Cerebellar cortex (tissue), 1 donor: ENCODE measurements around the gene VEGFA.
A peak's percentile ranks its signal among the peaks of the same experiment; 100 is the strongest.
"Not testable (repeated sequence)": the region's sequence is repeated elsewhere in the genome, so short reads cannot be mapped to it uniquely, and the experiment has no call there.

ENCODE experiments used
- DNase-seq: peaks from one replicate; pipeline ENCODE4 v3.0.0-alpha.2; 2015; ENCODE audit warnings: low spot score

The VEGFA gene

DNA sequence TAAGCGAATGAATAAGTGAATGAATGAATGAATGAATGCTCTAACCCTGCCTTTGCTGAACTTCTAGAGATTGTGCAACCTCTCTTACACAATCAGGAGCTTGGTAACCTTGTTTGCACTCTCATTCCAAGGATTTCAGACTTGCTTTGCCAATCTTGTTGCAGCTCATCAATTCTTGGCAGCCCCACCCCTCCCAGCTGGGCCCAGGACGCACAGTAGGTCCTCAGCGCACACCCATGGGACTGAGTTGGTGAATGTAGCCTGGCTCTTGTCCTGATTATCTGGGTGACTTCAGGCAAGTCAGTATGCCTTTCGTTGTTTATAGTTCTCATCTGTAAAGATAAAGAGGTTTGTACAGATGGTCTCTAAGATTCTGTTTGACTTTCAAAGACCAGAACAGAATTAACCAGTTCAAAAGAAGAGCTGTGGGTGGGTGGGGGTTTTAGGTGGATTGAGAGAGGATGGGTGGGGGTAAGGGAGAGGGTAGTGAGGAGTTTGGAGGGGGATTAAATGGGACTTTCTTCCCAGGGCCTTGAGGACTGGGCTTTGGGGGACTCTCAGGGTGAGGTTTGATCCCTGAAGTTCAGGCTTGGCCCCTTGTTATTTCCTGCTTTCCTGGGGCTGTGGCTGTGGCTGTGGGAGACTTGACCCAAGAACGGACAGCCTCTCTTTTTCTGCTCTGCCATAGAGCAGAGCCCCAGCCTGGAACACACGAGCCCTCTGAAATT, 33.2 kb downstream of the VEGFA start:
- DNase-seq, result no peak

DNA sequence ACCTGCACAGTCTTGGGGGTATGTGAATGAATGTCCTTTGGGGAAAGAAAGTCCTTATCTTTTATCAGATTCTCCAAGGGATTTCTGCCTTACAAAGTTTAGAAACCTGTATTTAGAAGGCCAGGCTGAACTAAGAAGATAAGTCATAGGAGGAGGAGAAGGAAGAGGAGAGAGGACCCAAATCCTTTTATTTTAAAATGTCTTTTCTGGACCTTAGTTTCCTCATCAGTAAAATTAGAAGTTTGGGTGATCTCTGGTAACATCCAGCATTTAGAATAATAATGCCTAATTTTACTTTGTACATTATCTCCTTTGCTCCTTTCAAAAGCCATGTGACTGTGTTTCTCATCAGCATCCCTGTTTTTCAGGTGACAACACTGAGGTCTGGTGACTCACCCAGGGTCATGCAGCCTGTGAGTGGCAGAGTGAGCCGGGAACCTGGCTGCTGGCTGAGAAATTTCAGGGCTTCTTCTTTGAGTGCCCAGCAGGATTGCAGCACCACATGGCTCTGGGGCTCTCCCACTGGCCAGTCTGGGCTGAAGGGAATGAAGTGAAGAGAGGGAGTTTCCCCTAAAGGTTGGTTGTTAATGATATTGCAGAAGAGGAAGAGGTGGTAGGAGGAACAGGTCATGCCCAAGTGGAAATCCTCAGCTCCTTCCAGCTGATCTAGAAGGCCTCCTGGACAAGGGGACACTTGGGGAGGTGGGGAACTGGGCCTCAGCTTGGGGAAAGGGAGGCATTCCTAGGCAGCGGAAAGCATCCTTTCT, 34.0 kb downstream of the VEGFA start:
- DNase-seq, result no peak

DNA sequence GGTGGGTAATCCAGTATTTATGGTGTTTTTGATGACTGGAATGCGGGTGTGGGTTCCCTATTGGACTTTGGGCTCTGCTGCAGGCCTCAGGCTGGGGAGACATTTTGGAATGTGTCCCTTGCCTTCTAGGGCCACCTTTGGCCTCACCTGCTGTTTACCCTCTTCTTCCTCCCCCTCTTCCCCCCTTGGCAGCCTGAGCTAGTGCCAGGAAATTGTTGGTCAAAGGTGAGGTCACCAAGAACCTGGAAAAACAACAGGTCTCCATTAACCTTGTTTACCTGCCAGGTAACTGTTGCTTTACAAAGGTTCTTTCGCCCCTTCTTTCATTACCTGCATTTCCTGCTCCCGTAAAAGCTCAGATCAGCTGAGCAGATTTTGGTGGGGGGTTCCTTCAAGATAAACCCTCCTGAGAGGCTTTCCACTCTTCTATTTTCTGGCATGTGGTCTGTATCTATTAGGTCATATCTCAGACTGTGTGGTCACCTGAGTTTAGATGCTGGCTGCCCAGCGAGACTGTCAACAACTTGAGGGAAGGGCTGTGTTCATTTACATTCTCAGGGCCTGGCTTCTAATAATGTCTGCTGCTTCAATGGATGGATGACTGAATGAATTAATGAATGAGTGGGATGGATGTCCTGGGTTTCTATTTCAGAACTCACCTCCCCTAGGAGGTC, 34.7 kb downstream of the VEGFA start:
- no peak for DNase-seq

DNA sequence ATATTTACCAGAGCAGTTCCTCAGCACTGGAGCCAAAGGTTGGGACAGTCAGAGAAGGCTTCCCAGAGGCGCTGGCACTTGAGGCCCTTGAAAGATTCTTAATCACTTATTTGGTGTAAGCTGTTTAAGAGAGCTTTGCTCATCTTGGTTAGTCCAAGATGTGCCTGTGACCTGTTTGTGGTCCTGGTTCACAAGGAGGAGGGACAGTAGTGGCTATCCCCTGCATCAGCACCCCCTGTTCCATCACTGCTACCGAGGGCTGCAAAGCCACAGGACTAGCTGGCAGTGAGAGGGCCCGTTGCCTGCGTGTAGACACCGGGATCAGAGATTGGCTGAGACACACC, 35.7 kb downstream of the VEGFA start:
- no peak for DNase-seq

DNA sequence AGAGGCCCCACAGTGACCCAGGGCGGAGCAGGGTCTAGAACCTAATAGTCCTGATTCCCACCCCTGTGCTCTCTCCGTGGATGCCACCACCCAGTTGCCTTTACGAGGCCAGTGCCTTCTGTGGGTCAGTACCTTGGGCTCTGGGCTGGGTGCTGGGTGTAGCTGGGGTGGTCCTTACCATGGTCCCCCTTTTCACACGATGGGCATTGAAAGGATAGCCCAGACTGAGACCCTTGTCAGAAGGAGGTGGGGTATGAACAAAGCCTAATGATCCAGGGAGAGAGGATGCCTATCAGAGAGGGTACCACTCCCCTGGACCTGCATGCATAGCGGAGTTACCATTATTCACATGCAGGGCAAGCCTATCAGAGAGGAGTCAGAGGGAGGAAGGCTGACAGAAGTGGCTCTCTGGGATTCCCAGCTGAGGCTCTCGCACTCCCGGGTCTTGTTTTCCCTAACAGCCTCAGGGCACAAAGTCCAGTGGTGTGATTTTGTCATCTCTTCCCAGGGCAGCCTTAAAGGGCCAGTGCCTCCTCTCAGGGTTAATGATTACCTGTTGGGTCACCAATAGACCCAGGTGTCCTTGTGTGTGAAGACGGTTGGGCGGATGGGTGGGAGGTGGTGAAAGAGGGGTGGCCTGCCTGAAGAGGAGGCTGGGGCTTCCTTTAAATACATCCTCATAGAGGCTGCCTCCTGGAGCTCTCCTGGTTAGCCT, 36.2 kb downstream of the VEGFA start:
- DNase-seq, result no peak

DNA sequence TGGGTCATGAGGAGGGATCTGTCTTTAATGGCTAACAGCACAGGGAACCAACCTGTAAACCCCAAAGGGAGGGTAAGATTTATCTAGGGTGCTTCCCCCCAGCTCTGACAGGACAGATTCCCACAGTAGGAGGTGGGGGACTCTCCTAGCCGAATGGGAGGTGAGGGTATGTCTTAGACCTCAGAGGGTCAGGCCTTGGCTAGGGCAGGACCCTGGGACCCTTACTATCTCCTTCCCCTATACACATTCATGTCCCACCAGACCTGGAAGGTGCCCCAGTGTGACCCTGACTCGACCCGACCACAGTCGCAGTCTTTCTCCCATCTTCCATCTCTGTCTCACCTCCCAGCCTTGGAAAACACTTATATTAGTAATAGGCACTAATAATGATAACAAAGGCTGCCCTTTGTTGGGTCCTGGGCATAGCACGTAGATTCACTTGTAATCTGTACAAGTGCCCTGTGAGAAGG, 36.8 kb downstream of the VEGFA start:
- DNase-seq, result no peak

DNA sequence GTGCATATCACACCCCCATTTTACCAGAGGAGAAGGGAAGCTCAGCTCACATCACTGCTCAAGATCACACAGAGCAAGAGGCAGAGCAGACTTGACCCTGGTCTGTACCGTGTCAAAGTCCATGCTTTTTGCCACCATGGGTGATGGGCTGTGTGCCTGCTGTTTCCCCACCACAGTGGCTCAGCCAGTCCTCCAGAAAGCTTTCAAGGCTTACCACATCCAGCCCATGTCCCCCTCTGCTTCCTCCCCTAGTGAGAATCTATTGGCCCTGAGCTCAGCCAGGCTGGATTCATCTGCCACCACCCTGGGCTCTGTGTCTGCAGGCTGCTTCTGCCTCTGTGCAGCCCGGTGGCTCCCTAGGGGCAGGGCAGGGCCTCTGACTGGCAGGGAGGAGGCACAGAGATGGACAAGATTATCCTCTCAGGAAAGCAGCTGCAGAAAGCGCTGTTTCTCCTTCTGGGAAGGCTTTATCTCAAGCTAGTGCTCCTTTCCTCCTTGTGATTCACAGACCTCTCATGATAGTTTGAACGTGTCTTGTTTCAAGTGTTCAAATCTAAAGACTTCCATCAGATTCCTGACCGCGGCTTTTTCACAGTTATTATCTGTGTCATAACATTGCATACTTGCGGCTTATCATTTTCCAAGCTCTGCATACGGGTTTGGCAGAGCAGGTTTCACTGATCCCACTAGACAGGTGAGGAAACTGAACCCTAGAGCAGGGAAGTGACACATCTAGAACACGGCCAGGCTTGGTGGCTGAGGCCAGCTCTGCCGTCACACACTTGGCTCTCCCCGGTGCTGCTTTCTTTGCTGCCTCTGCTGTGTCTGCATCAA, 37.4 kb downstream of the VEGFA start:
- no peak for DNase-seq

DNA sequence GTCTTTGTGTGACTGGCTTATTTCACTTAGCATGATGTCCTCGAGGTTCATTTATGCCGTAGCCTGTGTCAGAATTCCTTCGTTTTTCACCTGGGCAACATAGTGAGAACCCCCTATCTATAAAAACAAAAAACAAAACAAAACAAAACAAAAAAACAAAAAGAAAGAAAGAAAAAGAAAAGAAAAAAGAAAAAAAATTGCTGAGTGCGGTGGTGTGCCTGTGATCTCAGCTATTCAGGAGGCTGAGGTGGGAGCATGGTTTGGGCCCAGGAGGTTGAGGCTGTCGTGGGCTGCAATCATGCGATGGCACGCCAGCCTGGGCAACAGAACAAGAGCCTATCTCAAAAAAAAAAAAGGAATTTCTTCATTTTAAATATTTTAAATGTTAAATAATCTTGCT, 38.4 kb downstream of the VEGFA start:
- no peak for DNase-seq

DNA sequence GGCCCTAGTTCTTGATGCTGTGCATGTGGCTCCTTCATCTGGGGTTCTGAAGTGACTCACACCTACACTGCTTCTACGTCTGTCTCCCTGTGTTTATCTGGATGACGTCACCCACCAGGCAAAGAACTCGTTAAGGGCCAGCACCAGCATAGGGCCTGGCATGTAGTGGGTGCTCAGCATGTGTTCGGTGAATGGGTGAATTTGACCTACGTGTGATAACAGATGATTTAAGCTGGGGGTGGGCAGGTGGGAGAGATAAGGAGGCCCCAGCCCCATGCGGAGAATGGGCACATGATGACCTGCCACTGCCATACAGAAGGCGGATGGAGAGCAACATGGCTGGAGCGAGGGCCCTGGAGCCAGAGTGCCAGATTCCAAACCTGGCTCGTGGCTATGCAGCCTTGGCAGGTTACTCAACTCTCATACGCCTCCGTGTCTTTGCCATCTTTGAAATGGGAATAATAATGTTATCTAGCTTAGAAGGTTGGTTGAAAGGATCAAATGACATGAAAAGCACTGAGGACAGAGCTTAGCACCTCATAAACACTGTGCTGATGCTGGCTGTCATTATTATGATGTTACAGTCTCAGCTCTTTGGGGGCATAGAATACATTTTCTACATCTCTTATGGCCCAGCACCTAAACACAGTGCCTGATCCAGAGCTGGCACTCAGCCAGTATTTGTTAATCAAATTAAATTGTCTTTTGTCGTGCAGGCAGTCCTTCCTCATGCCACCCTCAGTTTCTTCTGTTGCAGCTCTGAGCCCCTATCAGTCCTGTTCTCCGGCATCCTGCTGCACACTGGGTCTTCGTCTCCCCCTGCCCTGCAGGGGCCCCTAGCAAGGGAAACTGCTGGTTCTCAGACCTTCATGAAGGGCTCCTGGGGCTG, 39.6 kb downstream of the VEGFA start:
- no peak for DNase-seq

DNA sequence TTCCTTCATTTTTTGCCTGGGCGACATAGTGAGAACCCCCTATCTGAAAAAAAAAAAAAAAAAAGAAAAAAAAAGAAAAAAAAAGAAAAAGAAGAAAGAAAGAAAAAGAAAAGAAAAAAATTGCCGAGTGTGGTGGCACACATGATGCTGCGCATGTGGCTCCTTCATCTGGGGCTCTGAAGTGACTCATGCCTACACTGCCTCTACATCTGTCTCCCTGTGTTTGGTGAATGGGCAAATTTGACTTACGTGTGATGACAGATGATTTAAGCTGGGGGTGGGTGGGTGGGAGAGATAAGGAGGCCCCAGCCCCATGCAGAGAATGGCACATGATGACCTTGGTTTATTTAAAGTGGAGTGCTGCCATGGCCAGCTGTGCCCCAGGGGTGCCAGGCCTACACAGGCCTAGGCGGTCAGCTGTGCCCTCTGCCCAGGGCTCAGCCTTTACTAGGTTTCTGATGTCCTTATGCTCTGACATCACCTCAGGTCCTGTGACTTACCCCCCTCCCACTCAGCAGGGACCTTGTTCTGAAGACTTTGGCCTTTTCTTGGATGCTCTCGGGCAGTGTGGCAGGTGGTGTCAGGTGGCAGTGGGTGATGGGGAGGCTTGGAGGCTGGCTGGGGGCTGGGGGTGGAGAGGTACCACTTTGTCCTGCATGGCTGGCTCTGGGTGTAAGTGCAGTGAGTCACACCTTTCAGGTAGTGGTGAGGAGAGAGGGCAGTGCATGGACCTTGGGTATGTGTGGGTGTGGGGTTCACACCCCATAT, 41.1 kb downstream of the VEGFA start:
- DNase-seq, result no peak

DNA sequence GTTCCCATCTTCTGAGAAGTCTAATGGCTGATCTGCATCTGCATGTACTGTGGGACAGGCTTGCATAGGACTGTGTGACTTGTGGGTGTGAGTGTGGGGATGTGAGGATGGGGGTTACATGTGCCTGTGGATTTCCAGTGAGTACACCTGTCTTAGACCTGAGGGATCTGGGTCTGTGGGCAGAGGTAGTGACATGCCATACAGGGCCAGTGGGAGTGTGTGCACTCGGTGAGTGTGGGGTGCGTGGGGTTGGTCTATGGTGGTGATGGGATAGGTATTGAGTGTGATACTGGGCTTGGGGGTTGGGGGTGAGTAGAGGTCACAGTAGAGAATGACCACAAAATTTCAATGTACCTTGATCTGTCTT, 41.7 kb downstream of the VEGFA start:
- DNase-seq, result no peak

DNA sequence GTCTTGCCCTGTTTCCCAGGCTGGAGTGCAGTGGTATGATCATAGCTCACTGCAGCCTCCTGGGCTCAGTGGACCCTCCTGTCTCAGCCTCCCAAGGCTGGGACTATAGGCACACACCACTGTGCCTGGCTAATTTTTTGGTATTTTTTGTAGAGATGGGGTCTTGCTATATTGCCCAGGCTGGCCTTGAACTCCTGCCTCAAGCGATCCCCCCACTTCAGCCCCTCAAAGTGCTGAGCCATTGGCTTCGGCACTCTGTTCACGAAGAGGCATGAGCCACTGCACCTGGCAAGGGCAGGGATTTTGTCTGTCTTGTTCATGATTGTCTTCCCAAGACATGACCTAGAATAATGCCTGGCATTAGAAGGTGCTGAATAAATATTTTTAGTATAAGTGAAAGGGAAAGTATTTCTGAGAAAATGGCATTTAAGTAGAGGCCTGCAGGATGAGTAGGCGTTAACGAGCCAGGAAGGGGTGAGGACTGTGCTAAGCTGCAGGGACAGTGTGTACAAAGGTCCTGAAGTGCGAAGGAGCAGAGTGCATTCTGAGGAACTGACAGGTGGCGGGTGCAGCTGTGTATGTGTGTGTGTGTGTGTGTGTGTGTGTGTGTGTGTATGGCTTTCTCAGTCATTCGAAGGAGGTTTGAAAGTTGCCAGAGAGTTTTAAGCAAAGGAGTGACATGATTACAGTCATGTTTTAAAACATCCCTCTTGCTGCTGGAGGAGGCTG, 43.0 kb downstream of the VEGFA start:
- no peak for DNase-seq

DNA sequence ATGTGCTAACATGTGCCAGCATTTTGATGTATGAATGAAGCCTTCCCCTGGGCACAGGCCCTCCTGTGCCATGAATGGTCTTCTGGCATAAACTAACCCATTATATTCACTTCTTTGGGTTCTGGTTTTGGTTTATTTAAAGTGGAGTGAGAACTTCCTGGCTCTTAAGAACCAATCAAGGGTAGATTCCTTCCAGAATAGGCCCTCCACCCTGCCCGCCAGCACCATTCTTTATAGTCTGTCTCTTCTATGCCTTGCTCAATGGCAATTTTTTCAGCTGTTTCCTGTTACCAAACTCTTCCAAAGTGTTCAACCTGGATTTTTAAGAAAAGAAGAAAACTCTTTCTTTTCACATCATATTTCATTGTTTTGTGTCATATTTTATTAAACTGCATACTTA, 44.1 kb downstream of the VEGFA start:
- DNase-seq, result no peak

DNA sequence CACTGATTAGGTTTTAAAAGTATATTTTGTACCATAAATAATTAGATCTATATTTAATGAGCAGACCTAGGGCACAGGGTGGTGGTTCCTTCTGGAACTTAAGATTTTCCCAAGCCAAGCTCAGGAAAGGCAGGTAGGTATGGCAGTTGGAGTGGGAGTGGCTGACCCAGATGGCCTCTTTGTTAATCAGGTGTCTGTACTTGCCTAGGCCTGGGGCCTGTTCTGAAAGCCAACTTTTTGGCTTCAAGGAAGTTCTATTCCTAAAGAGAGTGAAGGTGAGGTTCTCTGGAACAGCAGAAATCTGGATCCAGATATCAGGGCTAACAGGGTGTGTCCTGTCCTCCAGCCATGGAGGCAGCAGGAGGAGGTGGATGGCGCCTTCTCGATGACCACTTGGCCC, 44.9 kb downstream of the VEGFA start:
- no peak for DNase-seq

DNA sequence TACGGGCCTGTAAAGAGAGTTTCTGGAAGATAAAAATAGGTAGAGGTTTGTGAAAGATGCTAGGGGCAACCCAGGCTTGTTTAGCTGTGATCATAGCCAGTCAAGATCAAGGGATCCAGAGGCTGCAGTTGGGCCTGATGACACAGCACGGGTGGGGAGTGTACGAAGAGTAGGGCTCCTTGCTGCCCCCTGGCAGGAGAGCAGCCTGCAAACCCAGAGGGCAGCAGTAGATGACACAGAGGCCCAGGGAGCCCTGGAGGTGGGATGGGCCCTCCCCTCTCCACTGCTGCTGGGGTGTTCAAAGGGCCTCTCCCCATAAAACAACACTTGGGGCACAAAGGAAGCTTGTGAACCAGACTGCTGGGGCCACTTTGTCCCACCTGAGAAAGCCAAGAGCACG, 47.2 kb downstream of the VEGFA start:
- DNase-seq, result peak; percentile 17

DNA sequence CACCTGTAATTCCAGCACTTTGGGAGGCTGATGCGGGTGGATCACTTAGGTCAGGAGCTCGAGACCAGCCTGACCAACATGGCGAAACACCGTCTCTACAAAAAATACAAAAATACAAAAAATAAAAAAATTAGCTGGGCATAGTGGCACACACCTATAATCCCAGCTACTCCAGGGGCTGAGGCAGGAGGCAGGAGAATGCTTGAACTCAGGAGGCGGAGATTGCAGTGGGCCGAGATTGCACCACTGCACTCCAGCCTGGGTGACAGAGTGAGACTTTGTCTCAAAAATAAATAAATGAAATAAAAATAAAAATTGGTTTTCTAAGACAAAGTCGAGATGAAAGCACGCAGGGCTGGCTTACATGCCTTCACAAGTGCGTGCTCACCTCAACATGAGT, 49.0 kb downstream of the VEGFA start:
- not testable (repeated sequence) for DNase-seq

DNA sequence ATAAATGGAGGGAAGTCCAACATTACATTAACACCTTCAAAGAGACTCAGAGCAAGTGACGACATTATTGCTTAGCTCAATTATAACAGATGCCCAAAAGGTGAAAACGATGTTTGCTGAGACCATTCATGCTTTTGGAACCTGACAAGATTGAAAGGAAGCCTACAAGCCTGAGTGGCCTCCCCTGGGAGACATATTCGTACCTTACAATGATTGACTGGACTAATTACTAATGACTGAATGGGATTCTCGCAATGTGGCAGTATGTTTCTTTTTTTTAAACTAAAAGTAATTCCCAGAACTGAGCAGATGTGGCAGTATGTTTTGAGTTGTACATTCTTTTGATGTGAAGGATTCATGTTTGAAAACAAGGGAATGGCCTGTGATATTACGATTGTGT, 49.9 kb downstream of the VEGFA start:
- no peak for DNase-seq

DNA sequence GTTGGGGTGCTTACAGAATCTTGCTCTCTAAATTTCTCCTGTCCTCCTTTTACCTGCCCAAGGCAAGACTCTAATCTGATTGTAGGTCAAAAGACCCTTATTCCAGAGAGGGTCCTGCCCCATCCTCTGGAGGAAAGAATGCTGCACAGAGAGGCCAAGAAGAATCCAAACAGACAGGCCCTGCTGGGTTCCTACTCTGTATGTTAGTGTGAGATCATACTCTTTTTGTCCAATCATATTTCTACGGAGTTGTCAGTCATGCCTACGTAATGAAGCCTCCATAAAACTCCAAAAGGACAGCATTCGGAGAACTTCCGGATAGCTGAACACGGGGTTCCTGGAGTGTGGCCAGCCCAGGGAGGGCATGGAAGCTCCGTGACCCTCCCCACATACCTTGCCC, 50.5 kb downstream of the VEGFA start:
- no peak for DNase-seq
